NCI-H1105 treated with DMSO at 0.1 percent for 48 hours (cell line): ENCODE measurements around the gene OPRD1.
"Not testable (repeated sequence)": the region's sequence is repeated elsewhere in the genome, so short reads cannot be mapped to it uniquely, and the experiment has no call there.

Source experiments
- DNase-seq: peaks from one replicate; lab custom pipeline; 2025; lab: John Stamatoyannopoulos, UW

OPRD1 gene

GRCh38 chr1:28801461-28801860 lies 10.5 kb upstream of the OPRD1 start:
- no peak for DNase-seq

GRCh38 chr1:28803051-28803450 lies 8.9 kb upstream of the OPRD1 start:
- DNase-seq, result no peak

- DNase-seq, result no peak
Measured at GRCh38 chr1:28803662-28804061, 8.3 kb upstream of the OPRD1 start.

- peak; percentile 16 for DNase-seq
Measured at GRCh38 chr1:28804071-28804470, 7.9 kb upstream of the OPRD1 start.

- DNase-seq, result no peak
Measured at GRCh38 chr1:28807046-28807445, 4.9 kb upstream of the OPRD1 start.

GRCh38 chr1:28807986-28808385 lies 4.0 kb upstream of the OPRD1 start:
- DNase-seq, result no peak

GRCh38 chr1:28811369-28811765 lies 603 bp upstream of the OPRD1 start:
- no peak for DNase-seq

- peak; percentile 58 for DNase-seq
Measured at GRCh38 chr1:28812669-28813468, 899 bp downstream of the OPRD1 start.

GRCh38 chr1:28813931-28814465 lies 2.0 kb downstream of the OPRD1 start:
- no peak for DNase-seq

- DNase-seq, result no peak
Measured at GRCh38 chr1:28815533-28816185, 3.7 kb downstream of the OPRD1 start.

GRCh38 chr1:28817133-28817532 lies 5.2 kb downstream of the OPRD1 start:
- no peak for DNase-seq

- no peak for DNase-seq
Measured at GRCh38 chr1:28819020-28819419, 7.0 kb downstream of the OPRD1 start.

GRCh38 chr1:28822799-28823198 lies 10.8 kb downstream of the OPRD1 start:
- DNase-seq, result no peak

- DNase-seq, result not testable (repeated sequence)
Measured at GRCh38 chr1:28824061-28824460, 12.1 kb downstream of the OPRD1 start.

- DNase-seq, result not testable (repeated sequence)
Measured at GRCh38 chr1:28828227-28828858, 16.4 kb downstream of the OPRD1 start.

GRCh38 chr1:28830814-28831213 lies 18.8 kb downstream of the OPRD1 start:
- DNase-seq, result peak; percentile 78

- no peak for DNase-seq
Measured at GRCh38 chr1:28832966-28833365, 21.0 kb downstream of the OPRD1 start.

GRCh38 chr1:28833381-28833780 lies 21.4 kb downstream of the OPRD1 start:
- DNase-seq, result no peak

GRCh38 chr1:28835237-28835650 lies 23.3 kb downstream of the OPRD1 start:
- peak; percentile 98 for DNase-seq

- no peak for DNase-seq
Measured at GRCh38 chr1:28836421-28836956, 24.5 kb downstream of the OPRD1 start.

- no peak for DNase-seq
Measured at GRCh38 chr1:28840928-28841544, 29.1 kb downstream of the OPRD1 start.
